Stimulated activated CD8-positive, alpha-beta memory T cell treated with anti-CD3 and anti-CD28 coated beads, Interleukin-2, amount 100 ng/mL, for 48 hours (primary cell): ENCODE measurements around the gene CBLIF.
"Not testable (repeated sequence)": the region's sequence is repeated elsewhere in the genome, so short reads cannot be mapped to it uniquely, and the experiment has no call there.

Experiments used
- DNase-seq, 2 donors: peaks; one replicate each; pipeline ENCODE4 v3.0.0-alpha.2; 2020; ENCODE audit warnings: low read depth in 2 of 2

The CBLIF gene

DNA sequence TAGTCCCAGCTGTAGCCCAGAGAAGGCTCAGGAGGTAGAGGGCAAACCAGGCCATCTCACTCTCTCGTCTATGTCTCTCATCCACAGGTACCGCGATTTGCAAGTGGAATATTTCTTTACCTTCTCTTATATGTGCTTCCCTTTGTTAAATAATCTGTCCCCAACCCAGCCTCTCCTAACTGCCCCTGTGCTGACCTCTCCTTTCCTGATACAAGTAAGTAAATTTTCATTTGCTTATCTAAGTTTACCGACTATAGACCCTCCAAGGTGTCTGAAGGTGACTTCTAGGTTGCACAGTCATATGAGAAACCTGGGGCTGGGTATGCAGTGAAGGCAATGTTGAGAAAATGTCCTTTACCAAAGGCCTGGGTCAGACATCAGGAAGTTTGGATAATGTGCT, at the start of gene CBLIF:
Gene CBLIF, minus strand, starts transcription at position 101 of the 400 bp plus-strand sequence. Its CDS starts 46 bp downstream, at position 55.
- no peak for DNase-seq

DNA sequence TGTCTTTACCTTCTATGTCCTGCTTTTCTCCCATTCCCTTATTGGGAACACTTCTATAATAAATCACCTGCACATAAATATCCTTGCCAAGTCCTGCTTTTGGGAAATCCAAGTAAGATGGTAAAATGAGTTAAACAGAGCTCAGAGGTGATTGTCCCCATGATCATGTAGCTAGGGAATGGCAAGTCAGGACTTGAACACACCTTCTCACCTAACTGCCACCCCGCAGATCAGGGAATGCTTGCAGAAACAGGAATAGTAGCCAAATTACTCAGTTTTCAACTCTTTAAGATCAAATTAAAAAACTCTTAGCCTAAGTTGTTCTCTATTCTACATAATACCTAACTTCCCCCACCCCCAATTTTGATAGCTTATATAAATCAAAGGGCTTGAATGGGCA, 49.3 kb upstream of the CBLIF start:
- DNase-seq = no peak

DNA sequence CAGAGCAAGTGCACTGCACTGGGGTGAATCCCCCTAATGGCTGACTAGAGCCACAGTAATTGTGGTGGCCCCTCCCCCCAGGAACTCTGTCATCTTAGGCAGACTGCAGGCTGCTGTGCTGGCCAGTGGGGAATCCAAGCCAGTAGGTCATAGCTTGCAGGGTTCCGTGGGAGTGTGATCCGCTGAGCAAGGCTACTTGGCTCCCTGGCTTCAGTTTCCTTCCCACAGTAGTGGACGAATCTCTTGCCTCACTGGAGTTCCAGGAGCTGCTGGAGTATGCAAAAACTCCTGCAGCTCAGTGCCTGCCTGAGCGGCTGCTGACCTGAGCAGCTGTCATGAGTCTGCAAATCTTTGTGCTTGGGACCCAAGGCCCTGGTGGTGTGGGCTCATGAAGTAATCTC, 46.5 kb upstream of the CBLIF start:
- DNase-seq = no peak

DNA sequence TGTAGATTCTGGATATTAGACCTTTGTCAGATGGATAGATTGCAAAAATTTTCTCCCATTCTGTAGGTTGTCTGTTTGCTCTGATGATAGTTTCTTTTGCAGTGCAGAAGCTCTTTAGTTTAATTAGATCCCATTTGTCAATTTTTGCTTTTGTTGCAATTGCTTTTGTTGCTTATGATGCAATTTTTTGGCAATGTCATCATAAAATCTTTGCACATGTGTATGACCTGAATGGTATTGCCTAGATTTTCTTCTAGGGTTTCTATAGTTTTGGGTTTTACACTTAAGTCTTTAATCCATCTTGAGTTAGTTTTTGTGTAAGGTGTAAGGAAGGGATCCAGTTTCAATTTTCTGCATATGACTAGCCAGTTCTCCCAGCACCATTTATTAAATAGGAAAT, 41.9 kb upstream of the CBLIF start:
- not testable (repeated sequence) for DNase-seq

DNA sequence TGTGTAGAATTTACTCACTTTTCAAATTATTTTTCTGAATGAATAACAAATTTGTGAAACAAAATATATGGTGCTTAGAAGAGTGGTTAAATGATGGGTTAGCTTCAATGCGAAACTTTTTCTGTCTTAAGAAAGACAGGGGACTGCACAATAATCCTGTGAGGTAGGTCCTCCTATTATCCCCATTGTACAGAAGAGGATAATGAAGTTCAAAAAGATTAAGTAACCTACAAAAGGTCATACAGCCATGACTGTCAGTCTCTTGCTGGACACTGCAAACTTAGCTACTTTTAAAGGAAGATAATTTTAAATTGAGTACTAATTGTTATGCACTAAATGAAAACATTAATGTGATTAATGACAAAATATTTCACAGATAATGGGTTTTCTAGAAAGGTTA, 38.3 kb upstream of the CBLIF start:
- no peak for DNase-seq

DNA sequence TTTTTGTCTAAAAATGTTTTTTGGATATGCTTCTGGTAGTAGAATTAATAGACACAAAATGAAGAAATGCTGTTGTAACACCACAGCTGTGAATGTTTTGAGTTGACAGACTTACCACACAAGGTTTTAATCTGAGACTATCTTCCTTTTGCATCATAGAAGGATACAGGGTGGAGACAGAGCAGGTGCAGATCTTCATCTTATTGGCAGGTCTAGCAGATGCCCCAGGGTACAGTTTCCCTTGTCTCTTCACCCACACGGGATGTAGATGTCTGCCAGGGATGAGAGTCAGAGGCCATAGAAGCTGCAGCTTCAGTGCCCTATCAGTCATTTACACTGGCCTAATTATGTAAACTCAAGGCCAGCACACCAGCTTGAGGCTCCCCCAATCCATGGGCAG, 34.3 kb upstream of the CBLIF start:
- DNase-seq = no peak

DNA sequence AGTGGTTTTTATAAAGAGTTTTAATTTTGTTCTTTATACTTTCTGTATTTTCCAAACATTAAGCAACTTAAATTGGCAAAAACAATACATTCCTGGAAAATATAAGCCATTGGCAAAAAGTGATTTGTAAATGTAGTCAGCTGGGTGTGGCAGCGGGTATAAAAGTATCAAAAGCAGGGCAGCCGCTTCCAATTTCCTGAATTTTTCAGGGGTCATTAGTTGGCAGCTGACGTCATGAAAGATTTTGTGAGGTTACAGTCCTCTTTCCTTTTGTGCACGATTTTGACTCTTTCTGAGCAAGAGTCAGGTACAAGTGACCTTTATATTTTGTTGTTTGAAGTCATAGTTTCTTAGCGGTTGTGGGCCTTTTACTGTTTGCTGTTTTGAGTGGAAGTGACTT, 33.3 kb upstream of the CBLIF start, which contains the start of gene OOSP3:
Gene OOSP3, plus strand, starts transcription at position 208 of the 400 bp plus-strand sequence. Its CDS starts 27 bp downstream, at position 235.
- DNase-seq = no peak

DNA sequence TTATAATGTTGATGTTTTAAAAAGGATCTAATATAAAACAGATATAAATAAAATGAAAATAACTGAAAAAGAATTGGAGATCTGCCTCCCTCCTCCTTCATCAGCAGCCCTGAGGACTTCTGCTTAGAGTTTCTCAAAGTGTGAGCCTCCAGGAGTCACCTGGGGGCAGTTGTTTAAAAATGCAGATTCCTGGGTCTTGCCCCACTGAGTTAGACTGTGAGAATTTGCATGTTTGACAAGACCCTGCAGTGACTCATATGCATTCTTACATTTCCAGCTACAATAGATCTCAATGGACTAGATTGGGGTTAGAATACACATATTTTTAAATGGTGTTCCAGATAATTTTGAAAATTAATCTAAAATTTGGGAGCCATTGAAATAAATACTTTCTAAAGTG, 32.5 kb upstream of the CBLIF start:
- no peak for DNase-seq

DNA sequence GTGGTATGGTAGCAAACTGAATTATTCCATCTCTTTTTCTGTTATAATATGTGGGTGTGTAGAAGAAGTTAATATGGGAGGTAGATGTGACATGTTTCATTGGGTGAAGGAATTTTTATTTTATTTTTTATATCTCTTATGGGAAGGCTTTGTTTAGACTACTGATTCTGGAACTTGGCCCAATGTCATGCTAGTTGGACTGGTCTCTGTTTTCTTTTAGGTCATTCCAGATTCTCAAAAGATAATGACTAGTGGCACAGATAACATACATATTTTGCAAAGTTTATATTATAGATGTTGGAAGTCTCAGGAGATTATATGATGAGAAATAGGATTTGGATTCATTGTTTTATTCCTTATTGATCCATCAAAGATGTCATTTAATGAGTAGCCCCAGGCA, 32.0 kb upstream of the CBLIF start:
- no peak for DNase-seq

DNA sequence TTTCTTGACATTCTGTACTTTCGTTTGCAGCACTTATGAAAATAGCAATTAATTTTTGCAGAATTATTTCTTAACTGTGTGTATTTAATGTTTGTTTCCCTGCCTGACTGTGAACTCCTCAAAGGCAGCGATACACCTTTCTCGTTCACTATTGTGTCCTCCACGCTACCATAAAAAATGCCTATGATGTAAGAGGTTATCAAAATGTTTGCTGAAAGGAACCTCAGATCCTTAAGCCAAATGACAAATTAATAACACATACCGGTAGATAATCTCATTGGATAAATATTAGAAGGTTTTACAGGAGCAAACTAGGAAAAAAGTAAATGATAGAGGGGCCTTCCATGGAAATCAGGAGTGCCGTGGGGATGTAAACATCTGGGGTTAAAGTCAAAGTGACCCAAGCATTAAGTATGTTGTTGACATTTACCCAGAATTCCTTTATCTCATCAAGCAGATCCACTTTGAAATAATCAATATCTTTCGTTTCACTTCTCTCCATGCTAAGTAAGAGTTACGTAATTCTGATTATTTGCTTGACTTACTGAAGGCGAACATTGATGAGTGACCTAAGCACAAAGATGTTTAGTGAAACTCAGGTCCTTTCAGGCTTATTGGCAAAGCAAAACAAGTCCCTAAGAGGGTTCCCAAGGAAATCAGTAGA, 30.7 kb upstream of the CBLIF start:
- DNase-seq = no peak

DNA sequence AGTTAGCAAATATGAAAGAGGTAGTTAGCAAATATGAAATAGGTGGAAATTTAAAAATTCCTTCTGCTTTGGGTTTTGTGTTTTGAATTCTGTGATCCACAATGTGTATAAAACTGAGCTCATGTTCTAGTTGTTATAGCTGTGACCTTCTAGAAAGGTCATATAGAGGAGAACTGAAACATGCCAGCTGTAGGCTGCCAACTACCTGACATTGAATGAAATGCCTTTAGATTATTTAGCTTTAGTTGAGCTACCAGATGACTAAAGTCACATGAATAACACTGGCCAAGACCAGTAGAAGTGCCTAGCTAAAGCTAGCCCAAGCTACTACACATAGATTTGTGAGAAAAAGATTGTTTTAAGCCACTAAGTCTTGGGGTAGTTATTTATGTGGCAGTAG, 26.8 kb upstream of the CBLIF start:
- no peak for DNase-seq

DNA sequence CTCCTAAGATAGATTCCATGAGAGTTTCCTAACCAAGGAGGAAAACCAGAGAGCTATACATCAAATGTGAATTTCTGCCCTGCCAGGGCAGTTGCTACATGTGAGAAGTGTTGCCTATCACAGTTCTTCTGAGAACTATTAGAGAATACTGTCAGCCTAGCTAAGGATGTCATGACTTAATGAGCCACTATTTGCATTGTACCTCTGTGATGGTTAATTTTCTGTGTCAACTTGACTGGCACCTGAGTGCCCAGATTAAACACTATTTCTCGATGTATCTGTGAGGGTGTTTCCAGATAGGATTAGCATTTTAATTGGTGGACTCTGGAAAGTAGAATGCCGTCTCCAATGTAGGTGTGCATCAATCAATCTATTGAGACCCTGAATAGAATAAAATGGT, 22.6 kb upstream of the CBLIF start:
- no peak for DNase-seq

DNA sequence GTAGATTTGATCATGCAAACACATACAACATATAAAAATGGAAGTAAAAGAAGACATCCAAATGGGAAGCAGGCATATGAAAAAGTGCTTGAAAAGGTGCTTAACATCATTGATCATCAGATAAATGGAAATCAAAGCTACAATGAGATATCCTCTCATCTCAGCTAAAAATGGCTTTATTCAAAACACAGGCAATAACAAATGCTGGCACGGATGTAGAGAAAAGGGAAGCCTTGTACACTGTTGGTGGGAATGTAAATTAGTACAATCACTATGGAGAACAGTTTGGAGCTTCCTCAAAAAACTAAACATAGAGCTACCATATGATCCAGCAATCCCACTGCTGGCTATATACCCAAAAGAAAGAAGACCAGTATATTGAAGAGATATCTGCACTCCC, 21.5 kb upstream of the CBLIF start:
- no peak for DNase-seq

DNA sequence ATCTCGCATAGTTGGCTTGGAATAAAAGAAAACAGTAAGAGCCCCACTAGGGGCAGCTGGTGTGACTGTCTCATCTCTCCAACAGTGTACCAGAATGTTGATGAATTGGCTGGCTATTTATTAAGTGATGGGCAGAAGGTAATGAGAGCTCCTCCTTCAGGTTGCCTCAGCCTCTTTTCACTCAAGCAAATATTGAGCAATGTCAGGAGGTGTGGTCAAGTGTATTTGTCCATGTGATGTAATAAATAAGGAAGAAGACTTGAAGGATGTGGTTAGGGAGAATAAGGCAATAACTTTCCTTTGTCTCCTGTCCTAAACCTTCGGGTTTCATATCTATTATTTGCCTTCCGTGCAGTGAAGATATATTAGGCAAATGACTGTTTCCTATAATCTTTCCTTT, 21.1 kb upstream of the CBLIF start, which contains the start of gene TCN1:
Gene TCN1, minus strand, starts transcription at position 91 of the 400 bp plus-strand sequence. Its CDS starts 17 bp downstream, at position 74.
- DNase-seq = no peak

DNA sequence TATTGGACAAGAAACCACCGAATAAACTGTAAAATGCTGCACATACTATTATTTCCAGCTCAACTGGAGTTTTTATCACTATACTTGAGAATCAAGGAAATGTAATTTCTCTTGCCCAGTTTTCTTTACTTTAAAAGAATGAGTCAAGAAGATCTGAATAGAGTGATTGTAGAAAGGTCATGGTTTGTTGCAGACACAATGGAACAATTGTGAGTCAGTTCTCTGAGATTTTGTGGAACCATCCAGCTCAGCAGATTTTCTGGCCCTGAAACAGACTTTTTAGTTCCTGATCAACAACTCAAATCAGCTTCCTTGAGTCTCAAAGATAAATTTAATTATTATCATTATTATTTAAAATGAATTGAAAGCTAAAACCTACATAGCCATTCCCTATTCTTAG, 19.7 kb upstream of the CBLIF start:
- no peak for DNase-seq

DNA sequence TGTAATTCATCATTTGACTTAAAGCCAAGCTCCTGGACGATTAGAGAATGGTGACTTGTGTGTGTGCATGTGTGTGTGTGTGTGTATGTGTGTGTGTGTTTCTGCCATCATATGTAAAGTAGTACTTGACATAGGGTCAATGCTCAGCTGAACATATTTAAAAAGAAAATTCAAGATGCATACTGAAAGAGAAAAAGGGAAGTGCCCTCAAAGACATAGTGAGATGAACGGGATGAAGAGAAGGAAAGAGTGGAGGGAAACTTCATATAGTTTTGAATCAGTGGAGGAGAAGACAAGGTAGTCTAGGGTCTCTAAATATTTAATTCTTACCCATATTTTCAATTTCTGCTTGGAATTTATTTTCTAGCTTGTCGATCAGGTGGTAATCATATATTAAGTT, 17.0 kb upstream of the CBLIF start:
- DNase-seq = no peak

DNA sequence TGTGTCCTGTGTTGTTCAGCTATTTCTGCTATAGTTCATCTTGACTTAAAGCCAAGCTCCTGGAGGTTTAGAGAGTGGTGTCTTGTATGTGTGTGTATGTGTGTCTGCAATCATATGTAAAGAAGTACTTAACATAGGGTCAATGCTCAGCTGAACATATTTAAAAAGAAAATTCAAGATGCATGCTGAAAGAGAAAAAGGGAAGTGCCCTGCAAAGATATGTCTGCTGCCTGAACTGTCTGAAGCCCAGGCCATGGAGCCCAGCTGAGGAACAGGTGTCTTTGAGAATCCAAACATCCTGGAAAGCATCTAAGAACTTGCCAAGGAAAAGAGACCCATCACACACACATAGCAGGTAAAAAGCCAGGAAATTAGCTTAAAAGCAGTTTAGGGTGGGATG, 14.4 kb upstream of the CBLIF start:
- DNase-seq = no peak

DNA sequence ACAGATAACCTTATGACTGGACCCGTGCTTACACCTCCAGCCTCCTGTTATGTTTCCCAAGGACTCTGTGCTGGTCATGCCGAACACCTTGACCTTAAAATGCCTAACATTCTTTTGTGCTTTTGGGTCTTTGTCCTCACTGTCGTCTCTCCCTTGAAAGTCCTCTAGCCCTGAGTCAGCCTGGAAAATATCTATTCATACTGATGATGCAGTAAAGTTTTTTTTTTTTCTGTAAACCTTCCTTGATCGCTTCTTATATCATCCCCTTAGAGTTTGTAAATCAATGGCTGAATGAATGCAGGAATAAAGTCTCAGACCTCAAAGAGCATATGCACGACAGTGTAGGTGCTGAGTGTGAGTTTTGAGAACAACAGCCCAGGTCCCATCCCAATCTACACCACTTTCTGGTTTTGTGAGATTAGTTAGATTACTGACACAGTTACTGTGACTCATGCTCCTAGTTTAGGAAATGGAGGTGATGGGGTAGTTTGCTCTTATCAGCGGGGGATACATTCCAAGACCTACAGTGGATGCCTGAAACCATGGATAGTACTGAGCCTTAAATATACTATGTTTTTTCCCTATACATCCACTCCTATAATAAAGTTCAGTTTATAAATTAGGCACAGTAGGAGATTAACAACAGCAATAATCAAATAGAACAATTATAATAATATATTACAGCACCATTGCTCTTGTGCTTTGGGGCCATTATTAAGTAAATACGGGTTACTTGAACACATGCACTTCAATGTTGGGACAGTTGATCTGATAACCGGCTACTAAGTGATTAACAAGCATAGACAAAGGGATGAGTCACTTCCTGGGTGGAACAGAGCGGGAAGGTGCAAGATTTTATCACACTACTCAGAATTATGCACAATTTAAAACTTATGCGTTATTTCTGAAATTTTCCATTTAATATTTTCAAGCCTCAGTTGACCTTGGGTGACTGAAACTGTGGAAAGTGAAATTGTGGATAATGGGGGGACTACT, 12.4 kb upstream of the CBLIF start:
- DNase-seq = no peak

DNA sequence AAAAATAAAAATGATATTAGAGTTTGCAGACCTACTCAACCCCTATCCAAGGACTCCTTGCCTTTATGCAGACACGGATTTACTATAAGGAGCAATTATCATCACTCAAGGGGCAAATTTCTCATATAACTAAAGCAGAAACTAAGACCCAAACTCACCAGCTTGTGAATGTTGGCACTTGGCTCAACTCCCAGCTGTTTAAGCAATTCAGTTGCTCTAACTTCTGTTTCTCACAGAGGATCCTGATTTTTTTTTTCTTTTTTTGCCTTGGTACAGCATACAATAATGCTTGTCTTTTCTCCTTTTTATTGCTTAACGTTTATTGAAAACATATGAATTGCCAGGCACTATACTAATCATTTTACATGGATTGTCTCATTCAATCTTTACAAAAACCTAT, 9.6 kb upstream of the CBLIF start:
- DNase-seq = no peak

DNA sequence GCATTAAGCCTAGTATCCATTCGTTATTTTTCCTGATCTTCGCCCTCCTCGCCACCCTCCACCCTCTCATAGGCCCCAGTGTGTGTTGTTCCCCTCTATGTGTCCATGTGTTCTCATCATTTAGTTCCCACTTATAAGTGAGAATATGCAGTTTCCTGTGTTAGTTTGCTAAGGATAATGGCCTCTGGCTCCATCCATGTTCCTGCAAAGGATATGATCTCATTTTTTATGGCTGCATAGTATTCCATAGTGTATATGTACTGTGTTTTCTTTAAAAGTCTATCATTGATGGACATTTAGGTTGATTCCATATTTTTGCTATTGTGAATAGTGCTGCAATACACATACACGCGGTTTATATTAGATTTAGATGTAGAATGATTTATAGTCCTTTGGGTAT, 6.1 kb upstream of the CBLIF start:
- not testable (repeated sequence) for DNase-seq

DNA sequence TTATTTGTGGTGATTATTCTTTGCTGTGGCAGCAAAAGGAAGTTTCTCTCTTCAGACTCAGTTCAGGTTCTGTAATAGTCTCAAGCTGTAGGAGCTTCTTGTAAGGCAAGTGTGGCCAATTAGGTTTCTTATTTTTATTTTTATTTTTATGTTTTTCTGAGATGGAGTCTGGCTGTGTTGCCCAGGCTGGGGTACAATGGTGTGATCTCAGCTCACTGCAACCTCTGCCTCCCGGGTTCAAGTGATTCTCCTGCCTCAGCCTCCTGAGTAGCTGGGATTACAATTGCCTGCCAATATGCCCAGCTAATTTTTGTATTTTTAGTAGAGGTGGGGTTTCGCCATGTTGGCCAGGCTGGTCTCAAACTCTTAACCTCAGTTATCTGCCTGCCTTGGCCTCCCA, 4.3 kb upstream of the CBLIF start:
- DNase-seq = not testable (repeated sequence)

DNA sequence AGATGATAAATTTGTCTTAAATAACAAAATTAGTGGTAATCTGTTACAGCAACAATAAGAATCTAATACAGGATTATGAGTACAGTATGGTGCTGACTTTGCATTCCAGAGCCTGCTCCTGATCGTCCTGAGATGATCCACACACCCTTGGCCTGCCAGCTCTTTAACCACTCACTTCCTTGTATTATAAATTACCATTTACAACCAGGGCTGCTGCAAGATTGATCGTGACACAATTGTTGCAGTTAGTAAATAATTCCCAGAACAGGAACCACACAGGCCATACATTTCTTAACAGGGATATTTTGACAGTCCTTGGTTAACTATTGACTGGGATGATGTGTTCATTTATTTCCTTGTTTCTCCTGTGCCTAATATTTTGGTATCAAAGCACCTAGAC, 3.8 kb upstream of the CBLIF start:
- DNase-seq = no peak

DNA sequence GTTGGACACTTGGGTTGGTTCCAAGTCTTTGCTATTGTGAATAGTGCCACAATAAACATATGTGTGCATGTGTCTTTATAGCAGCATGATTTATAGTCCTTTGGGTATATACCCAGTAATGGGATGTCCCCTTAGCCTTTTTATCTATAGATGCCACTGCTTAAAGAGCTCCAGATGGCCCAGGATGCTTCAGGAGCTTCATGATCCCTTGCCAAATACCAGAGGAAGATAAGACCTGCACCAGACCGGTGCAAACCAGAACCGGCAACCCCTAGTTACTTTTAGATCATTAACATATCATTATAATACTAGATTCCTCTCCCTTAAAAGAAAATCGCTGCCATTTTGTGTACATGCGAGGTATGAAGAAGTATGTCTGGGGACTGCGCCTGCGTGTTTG, 3.1 kb upstream of the CBLIF start:
- DNase-seq = not testable (repeated sequence)
